Measurements from ENCODE around the gene SPC24. TPM values are rescaled to one million over a fixed set of nuclear protein-coding genes. Genes with fewer than 3 reads are reported as not detected.

SPC24 gene
- total RNA-seq, 1 donor from 2014 or later, result 3.8 TPM

- Mint-ChIP-seq H3K36me3 (ENCODE audit: unreplicated experiment) (peaks cover 3% of the 10 kb centered on the region), H3K9me3 (ENCODE audit: unreplicated experiment) (no peaks in the 10 kb centered on the region), H3K27me3 (ENCODE audit: unreplicated experiment) (peaks cover 3% of the 10 kb centered on the region), H3K4me3 (ENCODE audit: unreplicated experiment) (no peak overlapping the region), H3K4me1 (ENCODE audit: low read depth, unreplicated experiment) (no peaks in the 10 kb centered on the region), H3K27ac (ENCODE audit: unreplicated experiment) (no peak overlapping the region)
- no peak for DNase-seq
- TF ChIP-seq, protein P1, sequence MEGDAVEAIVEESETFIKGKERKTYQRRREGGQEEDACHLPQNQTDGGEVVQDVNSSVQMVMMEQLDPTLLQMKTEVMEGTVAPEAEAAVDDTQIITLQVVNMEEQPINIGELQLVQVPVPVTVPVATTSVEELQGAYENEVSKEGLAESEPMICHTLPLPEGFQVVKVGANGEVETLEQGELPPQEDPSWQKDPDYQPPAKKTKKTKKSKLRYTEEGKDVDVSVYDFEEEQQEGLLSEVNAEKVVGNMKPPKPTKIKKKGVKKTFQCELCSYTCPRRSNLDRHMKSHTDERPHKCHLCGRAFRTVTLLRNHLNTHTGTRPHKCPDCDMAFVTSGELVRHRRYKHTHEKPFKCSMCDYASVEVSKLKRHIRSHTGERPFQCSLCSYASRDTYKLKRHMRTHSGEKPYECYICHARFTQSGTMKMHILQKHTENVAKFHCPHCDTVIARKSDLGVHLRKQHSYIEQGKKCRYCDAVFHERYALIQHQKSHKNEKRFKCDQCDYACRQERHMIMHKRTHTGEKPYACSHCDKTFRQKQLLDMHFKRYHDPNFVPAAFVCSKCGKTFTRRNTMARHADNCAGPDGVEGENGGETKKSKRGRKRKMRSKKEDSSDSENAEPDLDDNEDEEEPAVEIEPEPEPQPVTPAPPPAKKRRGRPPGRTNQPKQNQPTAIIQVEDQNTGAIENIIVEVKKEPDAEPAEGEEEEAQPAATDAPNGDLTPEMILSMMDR (IDR thresholded peaks at IDR 0.05; ENCODE audit: partially characterized antibody, unreplicated experiment), result no peak
These were observed 47.1 kb upstream of the SPC24 start for GRCh38 chr19:11202488-11203193.

- no peak for DNase-seq
- no peaks in the 10 kb centered on the region for H3K9me3 Mint-ChIP-seq (ENCODE audit: unreplicated experiment)
- TF ChIP-seq, protein P1 (IDR thresholded peaks at IDR 0.05; ENCODE audit: partially characterized antibody, unreplicated experiment), result no peak
- no peak overlapping the region for H3K27ac Mint-ChIP-seq (ENCODE audit: unreplicated experiment)
- H3K4me1 Mint-ChIP-seq (ENCODE audit: low read depth, unreplicated experiment), result no peaks in the 10 kb centered on the region
- peaks cover 3% of the 10 kb centered on the region for H3K36me3 Mint-ChIP-seq (ENCODE audit: unreplicated experiment)
- H3K27me3 Mint-ChIP-seq (ENCODE audit: unreplicated experiment), result peaks cover 3% of the 10 kb centered on the region
- H3K4me3 Mint-ChIP-seq (ENCODE audit: unreplicated experiment), result no peak overlapping the region
These were observed 46.2 kb upstream of the SPC24 start for GRCh38 chr19:11201791-11202190.

GRCh38 chr19:11200931-11201330 is 45.3 kb upstream of the SPC24 start:
- TF ChIP-seq, protein P1 (IDR thresholded peaks at IDR 0.05; ENCODE audit: partially characterized antibody, unreplicated experiment), result no peak
- Mint-ChIP-seq H3K9me3 (ENCODE audit: unreplicated experiment) (peaks cover 1% of the 10 kb centered on the region), H3K4me3 (ENCODE audit: unreplicated experiment) (no peak overlapping the region), H3K27me3 (ENCODE audit: unreplicated experiment) (peaks cover 3% of the 10 kb centered on the region), H3K27ac (ENCODE audit: unreplicated experiment) (no peak overlapping the region), H3K36me3 (ENCODE audit: unreplicated experiment) (peaks cover 3% of the 10 kb centered on the region), H3K4me1 (ENCODE audit: low read depth, unreplicated experiment) (no peaks in the 10 kb centered on the region)
- no peak for DNase-seq

- no peak overlapping the region for H3K4me3 Mint-ChIP-seq (ENCODE audit: unreplicated experiment)
- peaks cover 3% of the 10 kb centered on the region for H3K36me3 Mint-ChIP-seq (ENCODE audit: unreplicated experiment)
- no peak for DNase-seq
- H3K9me3 Mint-ChIP-seq (ENCODE audit: unreplicated experiment), result peaks cover 3% of the 10 kb centered on the region
- TF ChIP-seq, protein P1 (IDR thresholded peaks at IDR 0.05; ENCODE audit: partially characterized antibody, unreplicated experiment), result no peak
- no peaks in the 10 kb centered on the region for H3K4me1 Mint-ChIP-seq (ENCODE audit: low read depth, unreplicated experiment)
- H3K27me3 Mint-ChIP-seq (ENCODE audit: unreplicated experiment), result peaks cover 3% of the 10 kb centered on the region
- H3K27ac Mint-ChIP-seq (ENCODE audit: unreplicated experiment), result no peak overlapping the region
These were observed 44.5 kb upstream of the SPC24 start for GRCh38 chr19:11200015-11200574.

GRCh38 chr19:11199517-11199916 is 43.9 kb upstream of the SPC24 start:
- Mint-ChIP-seq H3K9me3 (ENCODE audit: unreplicated experiment) (peaks cover 3% of the 10 kb centered on the region), H3K4me3 (ENCODE audit: unreplicated experiment) (no peak overlapping the region), H3K36me3 (ENCODE audit: unreplicated experiment) (peaks cover 3% of the 10 kb centered on the region), H3K27me3 (ENCODE audit: unreplicated experiment) (no peaks in the 10 kb centered on the region), H3K27ac (ENCODE audit: unreplicated experiment) (no peak overlapping the region), H3K4me1 (ENCODE audit: low read depth, unreplicated experiment) (no peaks in the 10 kb centered on the region)
- no peak for DNase-seq
- TF ChIP-seq, protein P1 (IDR thresholded peaks at IDR 0.05; ENCODE audit: partially characterized antibody, unreplicated experiment), result no peak

All from glutamatergic neuron (in vitro differentiated cells).